Stomach (tissue), 4 donors: Measurements from ENCODE around the gene SCGN.

Source experiments
- CTCF ChIP-seq, 7 experiments: fragments of 450-650 bp in 4 of 7; fragments of 200-600 bp in 3 of 7; sonication (generic) in 3 of 7; IDR thresholded peaks; one replicate each; pipeline ENCODE4 v1.5.1; 2016 to 2019; ENCODE audit warnings: antibody characterized with exemption in 7 of 7, control low read depth in 2 of 7, mild to moderate bottlenecking in 1 of 7
- EP300 ChIP-seq: sonication (generic); formaldehyde crosslinking; IDR thresholded peaks from one replicate; pipeline ENCODE4 v1.6.1; 2017; ENCODE audit warnings: antibody characterized with exemption
- POLR2A ChIP-seq, 4 donors: fragments of 450-650 bp; IDR thresholded peaks; one replicate each; pipeline ENCODE4 v1.6.1; 2016; ENCODE audit warnings: antibody characterized with exemption in 4 of 4, control low read depth in 2 of 4, mild to moderate bottlenecking in 1 of 4, moderate library complexity in 1 of 4

GRCh38 chr6:25613415-25613814, 38.6 kb upstream of the SCGN start:
- TF ChIP-seq EP300 (no peak), POLR2A (IDR thresholded peaks at IDR 0.05) (no peak), CTCF (IDR thresholded peaks at IDR 0.05) (no peak)
